PC-9 (cell line): ENCODE measurements around the gene SLC25A24.

Experiments used
- EZH2 ChIP-seq: fragments of 200-600 bp; sonication (generic); IDR thresholded peaks from 2 replicates; pipeline ENCODE4 v1.8.0; 2017; ENCODE audit warnings: antibody characterized with exemption, low read depth
- TF ChIP-seq, protein P1 (sequence below): fragments of 200-600 bp; sonication (generic); conservative IDR thresholded peaks from 2 replicates; pipeline ENCODE4 v1.6.1; 2017; ENCODE audit warnings: mixed run types, antibody characterized with exemption, mild to moderate bottlenecking, moderate library complexity

DNA sequence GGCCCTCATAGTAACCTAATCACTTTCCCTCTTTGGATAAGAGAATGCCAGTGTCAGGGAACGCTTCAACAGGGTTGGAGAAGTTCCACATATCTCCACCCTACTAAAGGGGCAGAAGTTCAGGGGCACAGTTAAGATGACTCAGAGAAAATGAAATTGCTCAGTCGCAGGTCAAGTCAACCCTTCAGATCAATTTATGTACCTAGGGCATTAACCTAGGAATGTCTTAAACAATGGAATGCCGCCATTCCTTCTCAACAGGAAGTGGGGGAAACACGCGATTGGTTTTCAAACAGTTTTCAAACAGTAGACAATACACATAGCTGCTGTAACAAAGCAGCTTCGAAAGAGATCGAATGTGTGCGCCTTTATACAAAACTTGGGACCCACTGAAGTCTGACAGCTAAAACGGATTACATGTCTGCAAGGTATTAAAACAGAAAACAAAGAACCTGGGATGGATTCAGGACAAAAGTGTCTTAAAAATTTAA is 897 bp downstream of the SLC25A24 start:
- TF ChIP-seq, protein P1, sequence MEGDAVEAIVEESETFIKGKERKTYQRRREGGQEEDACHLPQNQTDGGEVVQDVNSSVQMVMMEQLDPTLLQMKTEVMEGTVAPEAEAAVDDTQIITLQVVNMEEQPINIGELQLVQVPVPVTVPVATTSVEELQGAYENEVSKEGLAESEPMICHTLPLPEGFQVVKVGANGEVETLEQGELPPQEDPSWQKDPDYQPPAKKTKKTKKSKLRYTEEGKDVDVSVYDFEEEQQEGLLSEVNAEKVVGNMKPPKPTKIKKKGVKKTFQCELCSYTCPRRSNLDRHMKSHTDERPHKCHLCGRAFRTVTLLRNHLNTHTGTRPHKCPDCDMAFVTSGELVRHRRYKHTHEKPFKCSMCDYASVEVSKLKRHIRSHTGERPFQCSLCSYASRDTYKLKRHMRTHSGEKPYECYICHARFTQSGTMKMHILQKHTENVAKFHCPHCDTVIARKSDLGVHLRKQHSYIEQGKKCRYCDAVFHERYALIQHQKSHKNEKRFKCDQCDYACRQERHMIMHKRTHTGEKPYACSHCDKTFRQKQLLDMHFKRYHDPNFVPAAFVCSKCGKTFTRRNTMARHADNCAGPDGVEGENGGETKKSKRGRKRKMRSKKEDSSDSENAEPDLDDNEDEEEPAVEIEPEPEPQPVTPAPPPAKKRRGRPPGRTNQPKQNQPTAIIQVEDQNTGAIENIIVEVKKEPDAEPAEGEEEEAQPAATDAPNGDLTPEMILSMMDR = no peak
- TF ChIP-seq EZH2 = no peak
